H9 (cell line): Measurements from ENCODE around the gene ALDH1A3. TPM values are rescaled to one million over a fixed set of nuclear protein-coding genes. Genes with fewer than 3 reads are reported as not detected.

ENCODE experiments used
- DNase-seq: peaks from one replicate; pipeline ENCODE4 v3.0.0-alpha.2; 2017
- H2AFZ ChIP-seq: one replicate; pipeline ENCODE4 v1.6.1; 2013; ENCODE audit warnings: mild to moderate bottlenecking, low read length, control low read depth, moderate library complexity
- H2AK5ac ChIP-seq: 2 replicates; pipeline ENCODE4 v1.6.1; 2013; ENCODE audit warnings: low read length, control low read depth, mixed read lengths; ENCODE audit not compliant: insufficient read length
- H2BK120ac ChIP-seq: one replicate; pipeline ENCODE4 v1.6.1; 2013; ENCODE audit warnings: low read depth, mild to moderate bottlenecking, low read length, control low read depth, inconsistent platforms; ENCODE audit not compliant: poor library complexity, severe bottlenecking
- H2BK12ac ChIP-seq: 2 replicates; pipeline ENCODE4 v1.6.1; 2013; ENCODE audit warnings: low read length, control low read depth, mixed read lengths, low read depth; ENCODE audit not compliant: insufficient read length
- H2BK15ac ChIP-seq: 2 replicates; pipeline ENCODE4 v1.6.1; 2013; ENCODE audit warnings: low read depth, low read length, control low read depth
- H2BK20ac ChIP-seq: one replicate; pipeline ENCODE4 v1.6.1; 2013; ENCODE audit warnings: low read depth, mild to moderate bottlenecking, low read length, control low read depth, inconsistent platforms; ENCODE audit not compliant: poor library complexity, severe bottlenecking
- H2BK5ac ChIP-seq: 2 replicates; pipeline ENCODE4 v1.6.1; 2013; ENCODE audit warnings: low read length, control low read depth, mixed read lengths; ENCODE audit not compliant: insufficient read length
- H3K14ac ChIP-seq: 2 replicates; pipeline ENCODE4 v1.6.1; 2013; ENCODE audit warnings: low read length, control low read depth; ENCODE audit not compliant: insufficient read depth
- H3K18ac ChIP-seq: 2 replicates; pipeline ENCODE4 v1.6.1; 2013; ENCODE audit warnings: low read depth, mild to moderate bottlenecking, mixed read lengths, low read length, control low read depth; ENCODE audit not compliant: insufficient read length
- H3K23ac ChIP-seq: 2 replicates; pipeline ENCODE4 v1.6.1; 2013; ENCODE audit warnings: low read length, control low read depth, mixed read lengths, low read depth; ENCODE audit not compliant: insufficient read length
- H3K23me2 ChIP-seq: 2 replicates; pipeline ENCODE4 v1.6.1; 2013; ENCODE audit warnings: low read depth, mild to moderate bottlenecking, mixed read lengths, low read length, control low read depth; ENCODE audit not compliant: insufficient read length, poor library complexity, severe bottlenecking
- H3K27ac ChIP-seq: 2 replicates; pipeline ENCODE4 v1.5.1; 2013; ENCODE audit warnings: low read length, control low read depth, mixed read lengths, low read depth; ENCODE audit not compliant: insufficient read length
- H3K27me3 ChIP-seq: 2 replicates; pipeline ENCODE4 v1.6.1; 2013; ENCODE audit warnings: low read length, control low read depth, inconsistent platforms; ENCODE audit not compliant: insufficient read depth
- H3K4ac ChIP-seq: 2 replicates; pipeline ENCODE4 v1.6.1; 2013; ENCODE audit warnings: low read depth, mild to moderate bottlenecking, control low read depth, inconsistent platforms, low read length, moderate library complexity
- H3K4me1 ChIP-seq: 2 replicates; pipeline ENCODE4 v1.6.1; 2013; ENCODE audit warnings: low read length, control low read depth, inconsistent platforms; ENCODE audit not compliant: insufficient read depth
- H3K4me2 ChIP-seq: 2 replicates; pipeline ENCODE4 v1.6.1; 2013; ENCODE audit warnings: low read length, control low read depth, mixed read lengths; ENCODE audit not compliant: insufficient read length, insufficient read depth
- H3K56ac ChIP-seq: 2 replicates; pipeline ENCODE4 v1.6.1; 2013; ENCODE audit warnings: low read depth, mild to moderate bottlenecking, mixed read lengths, low read length, control low read depth; ENCODE audit not compliant: insufficient read length
- H3K79me1 ChIP-seq: 2 replicates; pipeline ENCODE4 v1.6.1; 2013; ENCODE audit warnings: low read depth, mild to moderate bottlenecking, moderate library complexity, low read length, control low read depth, inconsistent platforms; ENCODE audit not compliant: insufficient read depth, poor library complexity, severe bottlenecking
- H3K79me2 ChIP-seq: 2 replicates; pipeline ENCODE4 v1.6.1; 2013; ENCODE audit warnings: low read length, control low read depth, inconsistent platforms; ENCODE audit not compliant: insufficient read depth
- H3K9ac ChIP-seq: 2 replicates; pipeline ENCODE4 v1.6.1; 2013; ENCODE audit warnings: low read length, control low read depth, mixed read lengths; ENCODE audit not compliant: insufficient read length; ENCODE audit errors: extremely low read depth
- H3K9me3 ChIP-seq: one replicate; pipeline ENCODE4 v1.6.1; 2013; ENCODE audit warnings: low read depth, low read length, inconsistent platforms; ENCODE audit not compliant: control insufficient read depth
- H3T11ph ChIP-seq: one replicate; pipeline ENCODE4 v1.6.1; 2013; ENCODE audit warnings: mild to moderate bottlenecking, low read length, control low read depth, inconsistent platforms
- H4K20me1 ChIP-seq: one replicate; pipeline ENCODE4 v1.6.1; 2013; ENCODE audit not compliant: control insufficient read depth, insufficient read length, insufficient read depth
- H4K5ac ChIP-seq: 2 replicates; pipeline ENCODE4 v1.6.1; 2013; ENCODE audit warnings: low read depth, mild to moderate bottlenecking, mixed read lengths, low read length, control low read depth; ENCODE audit not compliant: insufficient read length
- H4K8ac ChIP-seq: replicated peaks from 2 replicates; pipeline ENCODE4 v1.6.1; 2013; ENCODE audit warnings: low read length, control low read depth, mixed read lengths, low read depth; ENCODE audit not compliant: insufficient read length
- H4K91ac ChIP-seq: 2 replicates; pipeline ENCODE4 v1.6.1; 2013; ENCODE audit warnings: low read depth, mild to moderate bottlenecking, moderate library complexity, mixed read lengths, low read length, control low read depth; ENCODE audit not compliant: insufficient read length
- H3K27ac Mint-ChIP-seq, 3 experiments: 2 replicates in 2 of 3; 3 replicates in 1 of 3; pipeline ENCODE4 v1.8.0; 2020 to 2021; ENCODE audit warnings: mixed read lengths in 3 of 3, mild to moderate bottlenecking in 1 of 3, moderate library complexity in 1 of 3
- H3K27me3 Mint-ChIP-seq: 2 replicates; pipeline ENCODE4 v1.8.0; 2021; ENCODE audit warnings: low read depth, mild to moderate bottlenecking, moderate library complexity, mixed read lengths
- H3K36me3 Mint-ChIP-seq, 3 experiments: 2 replicates in 2 of 3; 3 replicates in 1 of 3; pipeline ENCODE4 v1.8.0; 2020 to 2021; ENCODE audit warnings: low read depth in 3 of 3, mixed read lengths in 3 of 3; ENCODE audit not compliant: insufficient read depth in 1 of 3
- H3K4me1 Mint-ChIP-seq, 2 experiments: 2 replicates each; pipeline ENCODE4 v1.8.0; 2020; ENCODE audit warnings: mixed read lengths in 2 of 2
- H3K4me3 Mint-ChIP-seq, 2 experiments: 2 replicates in 1 of 2; 3 replicates in 1 of 2; pipeline ENCODE4 v1.8.0; 2020 to 2021; ENCODE audit warnings: mild to moderate bottlenecking in 2 of 2, mixed read lengths in 2 of 2, moderate library complexity in 1 of 2
- H3K9me3 Mint-ChIP-seq, 2 experiments: 2 replicates in 1 of 2; 3 replicates in 1 of 2; pipeline ENCODE4 v1.8.0; 2020; ENCODE audit warnings: mild to moderate bottlenecking in 2 of 2, mixed read lengths in 2 of 2, moderate library complexity in 1 of 2
- CTCF ChIP-seq: fragments of 200-600 bp; sonication (generic); conservative IDR thresholded peaks from 3 replicates; pipeline ENCODE4 v1.8.0; 2021; ENCODE audit warnings: antibody characterized with exemption, mild to moderate bottlenecking
- WGBS: extraction: QIAGEN DNeasy Blood & Tissue Kit; methylation state at CpG from one replicate; pipeline ENCODE4 v1.1.7; 2013; ENCODE audit warnings: missing lambda C conversion rate, low lambda C conversion rate, mixed read lengths; ENCODE audit not compliant: insufficient read length; ENCODE audit errors: extremely low coverage; 5-methylcytosine and 5-hydroxymethylcytosine counted together
- total RNA-seq: library from RNA; stranded (reverse); gene quantifications from 2 replicates; pipeline ENCODE4 v1.2.1, GENCODE V29; 2021

The ALDH1A3 gene
- total RNA-seq, 1 experiment from 2014 or later = 9.2 TPM

GRCh38 chr15:100885116-100885515, 5.5 kb downstream of the ALDH1A3 start:
- Histone ChIP-seq H3K4me1 (no peaks in the 10 kb centered on the region), H3K18ac (no peak overlapping the region), H3K79me1 (no peaks in the 10 kb centered on the region), H3K27ac (no peak overlapping the region), H3K79me2 (no peaks in the 10 kb centered on the region), H2AK5ac (no peak overlapping the region), H2BK5ac (no peak overlapping the region), H3K56ac (no peak overlapping the region), H2AFZ (no peak overlapping the region), H3K9ac (no peak overlapping the region), H4K91ac (no peak overlapping the region), H3K14ac (no peak overlapping the region), H3K23me2 (peaks cover 5% of the 10 kb centered on the region), H3T11ph (no peak overlapping the region), H4K8ac (no peak overlapping the region), H4K5ac (no peak overlapping the region), H4K20me1 (no peaks in the 10 kb centered on the region), H3K27me3 (peaks cover 16% of the 10 kb centered on the region), H3K4me2 (no peak overlapping the region), H2BK12ac (no peak overlapping the region), H3K23ac (no peak overlapping the region), H2BK20ac (no peak overlapping the region), H3K4ac (no peak overlapping the region), H3K9me3 (no peaks in the 10 kb centered on the region), H2BK15ac (no peak overlapping the region), H2BK120ac (no peak overlapping the region)
- H3K27ac Mint-ChIP-seq = no peak overlapping the region
- H3K9me3 Mint-ChIP-seq = no peaks in the 10 kb centered on the region
- peaks cover 0 to 3% (median 0%) of the 10 kb centered on the region in 3 experiments; a peak in 1 of 7 replicates for H3K36me3 Mint-ChIP-seq
- no peak for TF ChIP-seq CTCF
- H3K4me1 Mint-ChIP-seq = peaks cover 17 to 24% of the 10 kb centered on the region in 2 experiments
- no peak overlapping the region for H3K4me3 Mint-ChIP-seq
- WGBS = no CpG with 5 or more reads among the region's 8 CpGs
- H3K27me3 Mint-ChIP-seq = peaks cover 47% of the 10 kb centered on the region
- no peak for DNase-seq
